ENCODE measurements around the gene CD109. TPM values are rescaled to one million over a fixed set of nuclear protein-coding genes. Genes with fewer than 3 reads are reported as not detected.

The CD109 gene
- total RNA-seq, 2 experiments from 2014 or later: 10.8 to 11.3 TPM

DNA sequence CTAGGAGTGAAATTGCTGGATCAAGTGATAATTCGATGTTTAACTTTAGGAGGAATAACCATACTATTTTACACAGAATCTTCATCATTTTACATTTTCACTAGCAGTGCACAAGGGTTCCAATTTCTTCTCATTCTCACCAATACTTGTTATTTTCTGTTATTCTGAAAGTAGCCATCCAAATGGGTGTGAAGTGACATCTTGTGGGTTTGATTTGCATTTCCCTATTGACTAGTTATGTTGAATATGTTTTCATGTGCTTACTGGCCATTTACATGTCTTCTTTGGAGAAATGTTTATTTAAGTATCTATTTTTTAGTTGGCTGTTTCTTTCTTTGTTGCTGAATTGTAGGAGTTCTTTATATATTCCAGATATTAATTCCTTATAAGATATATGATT is 164.3 kb downstream of the CD109 start:
- no peak for DNase-seq
- CTCF ChIA-PET: no interaction called here
- H3K9me3 Mint-ChIP-seq: no peaks in the 10 kb centered on the region

GRCh38 chr6:73866305-73866704 is 170.3 kb downstream of the CD109 start:
- CTCF ChIA-PET: no interaction called here
- POLR2A ChIA-PET: no interaction called here
- Mint-ChIP-seq H3K27me3 (no peaks in the 10 kb centered on the region), H3K27ac (no peak overlapping the region), H3K4me3 (no peak overlapping the region), H3K9me3 (no peaks in the 10 kb centered on the region), H3K36me3 (ENCODE audit: low read depth) (no peaks in the 10 kb centered on the region), H3K4me1 (no peaks in the 10 kb centered on the region)
- no peak for DNase-seq

More for the DNA sequence above, 164.3 kb downstream of the CD109 start:
- H3K27me3 Mint-ChIP-seq: no peaks in the 10 kb centered on the region
- POLR2A ChIA-PET: no interaction called here
- no peaks in the 10 kb centered on the region for H3K36me3 Mint-ChIP-seq (ENCODE audit: low read depth)
- no peak overlapping the region for H3K27ac Mint-ChIP-seq
- no peak overlapping the region for H3K4me3 Mint-ChIP-seq
- H3K4me1 Mint-ChIP-seq: no peaks in the 10 kb centered on the region

DNA sequence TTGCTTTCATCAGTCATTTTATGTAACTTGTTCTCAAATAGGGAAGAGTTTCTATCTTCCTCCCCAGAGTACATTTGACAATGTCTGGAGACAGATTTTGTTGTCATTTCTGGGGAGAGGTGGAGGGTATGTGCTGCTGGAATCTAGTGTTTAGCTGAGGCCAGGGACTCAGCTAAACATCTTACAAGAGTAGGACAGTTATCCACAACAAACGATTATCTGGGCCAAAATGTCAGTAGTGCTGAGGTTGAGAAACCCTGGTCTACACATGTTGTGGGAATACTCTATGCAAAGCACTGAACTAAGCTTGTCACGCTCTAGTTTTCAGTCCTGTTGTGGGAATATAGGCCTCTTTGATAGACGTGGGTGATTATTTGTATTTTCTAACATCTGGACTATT is 171.4 kb downstream of the CD109 start:
- Mint-ChIP-seq H3K4me3 (no peak overlapping the region), H3K27me3 (no peaks in the 10 kb centered on the region), H3K9me3 (no peaks in the 10 kb centered on the region), H3K27ac (no peak overlapping the region), H3K4me1 (no peaks in the 10 kb centered on the region), H3K36me3 (ENCODE audit: low read depth) (no peaks in the 10 kb centered on the region)
- ChIA-PET POLR2A (no interaction called here), CTCF (no interaction called here)
- DNase-seq: no peak

DNA sequence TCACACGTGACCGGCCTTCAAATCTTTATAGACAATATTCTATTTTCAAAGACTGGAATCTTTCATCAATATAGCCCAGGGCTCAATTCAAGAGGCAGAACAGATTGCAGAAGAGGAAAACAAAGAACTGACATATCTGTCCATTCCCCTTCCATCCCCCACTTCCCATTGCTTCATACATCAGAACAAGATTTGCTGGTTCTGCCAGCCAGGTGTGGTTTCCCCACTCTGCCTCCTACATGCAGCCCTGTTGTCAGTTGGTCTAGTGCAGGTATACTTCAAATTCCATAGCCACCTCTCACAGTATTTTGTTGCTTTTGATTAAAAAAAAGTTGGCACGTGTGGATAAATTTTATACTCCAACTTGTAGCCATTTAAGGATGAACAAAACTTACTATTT is 174.9 kb downstream of the CD109 start:
- no peaks in the 10 kb centered on the region for H3K27me3 Mint-ChIP-seq
- no peaks in the 10 kb centered on the region for H3K36me3 Mint-ChIP-seq (ENCODE audit: low read depth)
- no peak for DNase-seq
- peaks cover 11% of the 10 kb centered on the region for H3K4me1 Mint-ChIP-seq
- H3K4me3 Mint-ChIP-seq: no peak overlapping the region
- no peak overlapping the region for H3K27ac Mint-ChIP-seq
- POLR2A ChIA-PET: no interaction called here
- no peaks in the 10 kb centered on the region for H3K9me3 Mint-ChIP-seq
- CTCF ChIA-PET: no interaction called here

GRCh38 chr6:73873081-73873480 is 177.1 kb downstream of the CD109 start:
- no peak for DNase-seq
- Mint-ChIP-seq H3K27ac (no peak overlapping the region), H3K4me3 (no peak overlapping the region), H3K9me3 (no peaks in the 10 kb centered on the region), H3K36me3 (ENCODE audit: low read depth) (no peaks in the 10 kb centered on the region), H3K27me3 (no peaks in the 10 kb centered on the region), H3K4me1 (peaks cover 11% of the 10 kb centered on the region)
- CTCF ChIA-PET: no interaction called here
- POLR2A ChIA-PET: no interaction called here

Other genes with a start within 250 kb of the CD109 start
- 10 to 100 TPM; 27.9 TPM for gene CGAS, start 243.9 kb upstream of the CD109 start, total RNA-seq
- 10 to 100 TPM; 50.9 to 59.6 TPM for gene MTO1, start 234.5 kb upstream of the CD109 start, total RNA-seq
- gene EEF1A1, start 175.2 kb upstream of the CD109 start, total RNA-seq: 1,000 to 10,000 TPM; 7,789 to 8,433 TPM
- 1 to 10 TPM; 5.1 to 5.4 TPM for gene SLC17A5, start 42.2 kb upstream of the CD109 start, total RNA-seq

Measured in activated CD4-positive, alpha-beta T cell treated with anti-CD3 and anti-CD28 coated beads, Interleukin-2, amount 10 ng/mL, durations not matched to agents 7 days and 5 days (primary cell).